Measurements from ENCODE around the gene TRPM3. TPM values are rescaled to one million over a fixed set of nuclear protein-coding genes. Genes with fewer than 3 reads are reported as not detected.

Gene TRPM3
- total RNA-seq, 2 donors from 2014 or later = not detected

DNA sequence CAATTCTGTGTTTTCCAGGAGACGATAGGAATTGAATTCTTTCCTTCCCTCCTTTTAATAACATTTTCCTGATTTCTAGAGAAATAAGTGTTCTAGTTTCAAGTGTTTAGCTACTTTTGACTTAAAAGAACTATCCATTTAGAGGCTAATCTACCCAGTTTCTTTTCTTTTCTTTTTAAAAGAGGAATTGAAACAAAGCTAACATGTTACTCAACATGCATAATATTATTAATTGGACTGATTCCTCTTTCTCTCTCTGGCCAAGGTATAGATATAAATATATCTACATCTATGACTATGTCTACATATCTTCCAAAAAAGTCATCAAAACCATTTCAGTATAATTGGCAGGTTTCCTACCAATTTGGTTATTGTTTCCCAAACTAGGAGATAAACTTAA lies 309.8 kb downstream of the TRPM3 start:
- DNase-seq (no peak), ATAC-seq (replicated peaks in 1 of 2) (no peak)
- peaks cover 6% of the 10 kb centered on the region for H3K27me3 Mint-ChIP-seq (ENCODE audit: low read depth)
- no peak overlapping the region for H3K4me3 Mint-ChIP-seq
- H3K27ac Mint-ChIP-seq = no peak overlapping the region
- no peaks in the 10 kb centered on the region for H3K9me3 Mint-ChIP-seq
- H3K36me3 Mint-ChIP-seq (ENCODE audit: insufficient read depth in 2 of 2) = no peaks in the 10 kb centered on the region
- no peaks in the 10 kb centered on the region for H3K4me1 Mint-ChIP-seq (ENCODE audit: low read depth)

DNA sequence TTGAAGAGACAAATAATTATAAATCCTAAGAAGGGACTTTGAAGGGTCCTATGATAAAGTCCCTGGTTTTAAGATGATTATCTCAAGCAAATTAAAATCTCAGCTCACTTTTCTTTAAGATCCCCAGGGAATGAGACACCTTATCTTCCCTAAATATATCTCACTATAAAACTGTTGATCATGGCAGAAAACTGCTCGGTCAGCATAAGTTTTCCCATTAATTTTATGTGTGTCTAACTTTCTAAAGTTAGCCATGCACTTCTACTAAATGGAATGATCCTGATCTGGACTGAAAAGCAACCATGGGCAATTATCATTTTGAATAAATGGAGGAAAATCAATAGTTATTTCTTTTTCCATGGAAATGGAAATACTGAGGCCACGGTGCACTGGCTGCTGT lies 314.5 kb downstream of the TRPM3 start:
- H3K36me3 Mint-ChIP-seq (ENCODE audit: insufficient read depth in 2 of 2) = no peaks in the 10 kb centered on the region
- no peak for ATAC-seq (replicated peaks in 1 of 2)
- H3K9me3 Mint-ChIP-seq = no peaks in the 10 kb centered on the region
- no peak overlapping the region for H3K27ac Mint-ChIP-seq
- no peaks in the 10 kb centered on the region for H3K4me1 Mint-ChIP-seq (ENCODE audit: low read depth)
- DNase-seq = no peak
- peaks cover 6% of the 10 kb centered on the region for H3K27me3 Mint-ChIP-seq (ENCODE audit: low read depth)
- no peak overlapping the region for H3K4me3 Mint-ChIP-seq

DNA sequence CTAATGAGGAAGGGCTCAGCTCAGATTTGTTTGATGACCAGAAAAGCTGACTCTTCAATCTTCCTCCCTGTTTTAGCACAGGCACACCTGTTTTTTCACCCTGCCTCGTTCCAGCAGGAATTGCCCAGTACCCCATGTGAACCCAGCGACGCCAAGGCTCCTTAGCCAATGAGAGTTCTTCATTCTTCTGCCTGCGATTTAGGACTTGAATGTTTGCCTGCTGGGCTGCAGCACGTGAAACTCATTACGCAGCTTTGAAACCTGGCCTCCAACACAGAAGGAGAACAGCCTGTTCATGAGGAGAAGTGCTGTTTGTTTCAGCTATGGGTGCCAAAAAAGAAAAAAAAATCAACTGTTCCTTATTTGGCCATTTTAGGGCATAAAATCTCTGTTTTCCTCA lies 315.5 kb downstream of the TRPM3 start:
- H3K4me3 Mint-ChIP-seq = no peak overlapping the region
- no peak overlapping the region for H3K27ac Mint-ChIP-seq
- H3K9me3 Mint-ChIP-seq = no peaks in the 10 kb centered on the region
- ATAC-seq (replicated peaks in 1 of 2) = no peak
- no peak for DNase-seq
- H3K4me1 Mint-ChIP-seq (ENCODE audit: low read depth) = no peaks in the 10 kb centered on the region
- H3K36me3 Mint-ChIP-seq (ENCODE audit: insufficient read depth in 2 of 2) = no peaks in the 10 kb centered on the region
- peaks cover 6% of the 10 kb centered on the region for H3K27me3 Mint-ChIP-seq (ENCODE audit: low read depth)

DNA sequence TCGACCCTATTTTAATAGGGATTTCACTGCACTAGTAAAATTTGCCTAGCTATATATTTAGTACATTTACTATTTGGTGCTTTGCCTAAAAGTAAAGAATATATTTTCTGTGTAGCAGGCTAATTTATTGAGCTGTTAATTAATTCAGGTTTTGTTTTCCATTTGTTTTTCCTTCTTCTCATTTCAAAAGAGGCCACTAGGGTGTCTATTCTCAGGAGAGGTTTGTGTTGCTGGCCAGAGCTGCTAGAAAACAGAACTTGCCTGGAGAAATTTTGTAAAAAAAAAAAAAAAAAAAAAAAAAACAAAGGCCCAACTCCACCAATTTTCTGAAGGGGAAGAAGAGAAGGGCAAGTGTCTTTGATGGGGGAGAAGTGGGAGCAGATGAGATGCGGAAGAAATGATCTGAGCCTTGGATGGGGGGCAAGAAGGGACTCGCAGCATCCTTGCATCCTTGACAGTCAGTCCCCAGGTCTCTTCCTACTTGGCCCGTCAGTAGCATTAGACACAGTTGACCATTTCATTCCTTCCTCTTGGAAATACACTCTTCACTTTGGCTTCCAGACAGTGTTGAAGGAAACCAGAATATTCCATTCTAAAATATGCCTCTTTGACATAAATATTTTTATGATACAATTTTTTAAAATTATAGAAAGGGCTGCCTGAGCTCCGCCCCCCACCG lies 318.5 kb downstream of the TRPM3 start:
- H3K4me1 Mint-ChIP-seq (ENCODE audit: low read depth) = no peaks in the 10 kb centered on the region
- no peaks in the 10 kb centered on the region for H3K27me3 Mint-ChIP-seq (ENCODE audit: low read depth)
- ATAC-seq (replicated peaks in 1 of 2) (no peak), DNase-seq (no peak)
- no peaks in the 10 kb centered on the region for H3K36me3 Mint-ChIP-seq (ENCODE audit: insufficient read depth in 2 of 2)
- no peak overlapping the region for H3K27ac Mint-ChIP-seq
- no peak overlapping the region for H3K4me3 Mint-ChIP-seq
- no peaks in the 10 kb centered on the region for H3K9me3 Mint-ChIP-seq

DNA sequence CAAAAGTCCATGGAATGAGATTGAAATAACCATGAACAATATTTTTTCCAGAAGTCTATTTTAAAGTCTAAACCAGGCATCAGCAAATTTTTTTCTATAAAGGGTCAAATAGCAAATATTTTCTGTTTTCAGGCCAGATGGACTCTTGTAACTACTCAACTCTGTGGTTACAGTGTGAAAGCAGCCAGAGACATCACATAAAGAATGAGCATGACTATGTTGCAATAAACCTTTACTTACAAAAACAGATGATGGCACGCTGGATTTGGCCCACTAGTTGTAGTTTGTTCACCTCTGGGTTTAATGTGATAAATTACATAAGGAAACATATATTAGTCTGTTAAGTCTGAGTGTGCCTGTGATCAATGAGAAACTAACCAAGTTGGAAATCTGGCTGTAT lies 319.2 kb downstream of the TRPM3 start:
- no peak for ATAC-seq (replicated peaks in 1 of 2)
- H3K9me3 Mint-ChIP-seq = no peaks in the 10 kb centered on the region
- no peaks in the 10 kb centered on the region for H3K27me3 Mint-ChIP-seq (ENCODE audit: low read depth)
- no peak overlapping the region for H3K4me3 Mint-ChIP-seq
- DNase-seq = no peak
- no peak overlapping the region for H3K27ac Mint-ChIP-seq
- no peaks in the 10 kb centered on the region for H3K36me3 Mint-ChIP-seq (ENCODE audit: insufficient read depth in 2 of 2)
- H3K4me1 Mint-ChIP-seq (ENCODE audit: low read depth) = no peaks in the 10 kb centered on the region

DNA sequence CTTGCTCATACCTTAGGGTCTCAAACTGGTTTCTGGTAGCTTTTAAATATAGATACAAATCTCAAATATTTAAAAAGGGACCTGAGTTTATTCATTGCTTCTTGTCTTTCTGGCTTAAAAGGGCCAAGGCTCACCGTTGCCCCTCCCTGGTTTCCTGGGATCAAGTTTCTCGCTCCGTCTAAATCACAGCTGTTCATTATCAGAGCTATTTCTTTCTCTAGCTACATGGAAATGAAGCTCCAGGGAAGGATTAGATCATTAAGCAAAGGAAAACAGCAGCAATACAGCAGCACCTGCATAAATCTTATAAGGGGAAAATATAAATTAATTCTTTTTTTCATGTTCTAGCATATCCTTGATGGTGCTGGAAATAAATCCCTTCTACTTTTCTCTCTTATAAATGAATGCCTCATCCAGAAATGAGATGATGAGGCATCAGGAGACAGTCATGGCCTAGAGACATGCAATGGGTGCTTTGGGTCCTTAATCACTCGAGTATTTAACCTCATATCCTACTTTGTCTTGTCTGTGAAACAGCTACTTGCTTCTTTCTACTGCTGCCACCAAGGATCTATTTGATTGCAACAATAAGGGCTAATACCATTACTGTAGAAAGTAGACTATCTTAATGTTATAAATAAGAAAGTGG lies 320.1 kb downstream of the TRPM3 start:
- no peaks in the 10 kb centered on the region for H3K27me3 Mint-ChIP-seq (ENCODE audit: low read depth)
- H3K4me3 Mint-ChIP-seq = no peak overlapping the region
- DNase-seq = no peak
- no peaks in the 10 kb centered on the region for H3K9me3 Mint-ChIP-seq
- no peaks in the 10 kb centered on the region for H3K36me3 Mint-ChIP-seq (ENCODE audit: insufficient read depth in 2 of 2)
- ATAC-seq (replicated peaks in 1 of 2) = no peak
- H3K4me1 Mint-ChIP-seq (ENCODE audit: low read depth) = no peaks in the 10 kb centered on the region
- no peak overlapping the region for H3K27ac Mint-ChIP-seq

DNA sequence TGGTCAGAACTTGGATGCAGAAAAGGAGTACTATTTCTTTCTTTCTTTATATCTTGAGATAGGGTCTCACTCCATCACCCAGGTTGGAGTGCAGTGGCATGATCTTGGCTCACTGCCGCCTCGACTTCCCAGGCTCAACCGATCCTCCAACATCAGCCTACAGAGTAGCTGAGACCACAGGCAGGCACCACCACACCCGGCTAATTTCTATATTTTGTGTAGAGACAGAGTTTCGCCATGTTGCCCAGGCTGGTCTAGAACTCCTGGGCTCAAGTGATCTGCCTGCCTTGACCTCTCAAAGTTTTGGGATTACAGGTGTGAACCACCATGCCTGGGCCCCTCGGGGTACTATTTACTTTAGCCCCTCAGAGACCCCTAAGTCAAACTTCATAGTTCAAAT lies 323.4 kb downstream of the TRPM3 start:
- Mint-ChIP-seq H3K4me1 (ENCODE audit: low read depth) (no peaks in the 10 kb centered on the region), H3K27ac (no peak overlapping the region), H3K27me3 (ENCODE audit: low read depth) (no peaks in the 10 kb centered on the region), H3K9me3 (no peaks in the 10 kb centered on the region), H3K36me3 (ENCODE audit: insufficient read depth in 2 of 2) (no peaks in the 10 kb centered on the region), H3K4me3 (no peak overlapping the region)
- no peak for ATAC-seq (replicated peaks in 1 of 2)
- DNase-seq = no peak

DNA sequence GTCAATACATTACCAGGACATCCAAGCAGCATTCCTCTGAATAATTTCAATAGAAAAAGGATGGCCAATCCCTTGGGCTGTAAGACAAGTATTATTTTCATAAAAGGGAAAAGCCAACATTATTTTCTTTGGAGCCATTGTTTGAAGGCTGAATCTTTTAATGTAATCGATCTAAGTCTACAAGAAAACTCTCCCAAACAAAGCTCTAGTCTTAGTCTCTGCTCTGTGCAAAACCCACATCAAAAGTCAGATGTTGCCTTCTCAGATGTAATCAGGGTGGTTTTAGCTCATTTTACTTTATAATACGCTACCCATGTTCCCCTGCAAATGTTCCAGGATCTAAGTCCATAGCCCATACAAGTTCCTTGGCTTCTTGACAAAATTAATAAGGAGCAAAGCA lies 325.6 kb downstream of the TRPM3 start:
- H3K36me3 Mint-ChIP-seq (ENCODE audit: insufficient read depth in 2 of 2) = no peaks in the 10 kb centered on the region
- DNase-seq (no peak), ATAC-seq (replicated peaks in 1 of 2) (no peak)
- no peaks in the 10 kb centered on the region for H3K9me3 Mint-ChIP-seq
- H3K4me1 Mint-ChIP-seq (ENCODE audit: low read depth) = no peaks in the 10 kb centered on the region
- no peaks in the 10 kb centered on the region for H3K27me3 Mint-ChIP-seq (ENCODE audit: low read depth)
- H3K27ac Mint-ChIP-seq = no peak overlapping the region
- no peak overlapping the region for H3K4me3 Mint-ChIP-seq

DNA sequence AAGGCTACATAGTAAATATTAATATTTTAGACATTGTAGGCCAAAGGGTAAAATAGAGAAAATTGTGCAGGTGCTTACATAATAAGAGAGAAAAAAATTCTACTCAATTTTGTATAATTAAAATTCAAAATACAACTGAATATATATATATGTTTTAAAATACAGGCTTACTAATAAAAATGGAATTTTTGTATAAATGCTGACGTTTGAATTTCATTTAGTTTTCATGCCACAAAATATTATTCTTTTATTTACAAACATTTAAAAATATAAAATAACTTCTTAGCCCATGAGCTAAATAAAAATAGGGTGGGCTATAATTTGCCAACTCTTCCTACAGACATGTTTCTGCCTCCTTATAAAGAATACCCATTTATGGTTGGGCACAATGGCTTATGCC lies 328.6 kb downstream of the TRPM3 start:
- Mint-ChIP-seq H3K4me3 (no peak overlapping the region), H3K4me1 (ENCODE audit: low read depth) (no peaks in the 10 kb centered on the region), H3K27me3 (ENCODE audit: low read depth) (no peaks in the 10 kb centered on the region), H3K36me3 (ENCODE audit: insufficient read depth in 2 of 2) (no peaks in the 10 kb centered on the region), H3K27ac (no peak overlapping the region), H3K9me3 (no peaks in the 10 kb centered on the region)
- no peak for ATAC-seq (replicated peaks in 1 of 2)
- no peak for DNase-seq

DNA sequence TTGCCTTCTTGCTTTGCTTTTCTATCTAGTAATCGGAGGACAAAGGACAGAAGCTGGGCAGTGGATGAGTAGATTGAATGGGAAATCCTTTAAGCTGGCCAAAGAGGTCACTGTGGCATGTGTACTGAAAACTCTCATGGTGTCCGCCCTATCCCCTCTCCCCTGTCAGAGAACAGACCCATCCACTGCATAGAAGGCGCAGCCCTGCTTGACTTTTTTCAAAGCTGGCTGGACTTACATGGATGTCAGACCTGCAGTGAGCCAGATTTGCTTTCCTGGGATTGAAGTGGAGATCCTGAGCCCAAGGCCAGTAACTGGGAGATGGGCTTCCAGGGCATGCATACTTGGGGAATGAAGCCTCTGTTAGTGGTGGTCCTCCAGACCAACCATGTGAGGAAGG lies 329.5 kb downstream of the TRPM3 start:
- Mint-ChIP-seq H3K4me3 (no peak overlapping the region), H3K27me3 (ENCODE audit: low read depth) (no peaks in the 10 kb centered on the region), H3K4me1 (ENCODE audit: low read depth) (no peaks in the 10 kb centered on the region), H3K36me3 (ENCODE audit: insufficient read depth in 2 of 2) (no peaks in the 10 kb centered on the region), H3K27ac (no peak overlapping the region), H3K9me3 (no peaks in the 10 kb centered on the region)
- ATAC-seq (replicated peaks in 1 of 2) (no peak), DNase-seq (no peak)

DNA sequence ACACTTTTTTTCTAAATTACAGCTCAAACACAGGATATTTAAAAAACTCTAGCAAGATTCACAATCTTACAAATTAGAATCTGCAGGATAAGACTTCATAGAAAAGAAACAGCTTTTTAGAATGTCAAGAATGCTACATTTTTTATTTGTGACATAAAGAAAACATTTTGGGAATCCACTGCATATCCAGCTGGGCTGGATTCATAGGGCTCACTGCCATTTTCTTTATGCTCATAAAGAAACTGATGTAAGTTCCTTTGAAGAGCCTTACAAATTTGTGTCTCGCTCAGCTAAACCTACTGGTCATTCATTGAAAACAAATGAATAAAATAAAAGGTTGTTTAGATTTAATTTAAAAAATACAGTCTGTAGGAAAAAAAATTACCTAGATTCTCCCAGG lies 332.3 kb downstream of the TRPM3 start:
- H3K4me1 Mint-ChIP-seq (ENCODE audit: low read depth) = no peaks in the 10 kb centered on the region

DNA sequence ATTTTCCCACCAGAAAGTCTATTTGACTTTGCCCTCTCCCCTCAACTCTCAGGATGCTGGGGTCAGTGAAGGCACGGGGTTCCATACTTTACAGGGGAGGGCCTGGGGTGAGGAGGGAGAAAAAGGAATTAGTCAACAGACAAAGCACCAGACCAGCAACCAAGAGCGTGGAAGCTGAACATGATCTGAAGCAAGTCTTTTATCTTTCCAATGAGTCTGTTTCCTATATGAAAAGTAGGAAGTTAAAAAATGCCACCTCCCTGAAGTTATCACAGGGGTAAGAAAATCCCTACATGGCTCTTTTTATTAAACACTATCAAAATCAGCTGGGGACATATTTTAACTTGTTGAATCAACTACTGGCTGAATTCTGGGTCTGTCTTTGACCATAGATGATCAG lies 337.0 kb downstream of the TRPM3 start:
- ATAC-seq (replicated peaks in 1 of 2) (no peak), DNase-seq (no peak)
- Mint-ChIP-seq H3K4me1 (ENCODE audit: low read depth) (no peaks in the 10 kb centered on the region), H3K4me3 (no peak overlapping the region), H3K27me3 (ENCODE audit: low read depth) (no peaks in the 10 kb centered on the region), H3K9me3 (no peaks in the 10 kb centered on the region), H3K27ac (no peak overlapping the region), H3K36me3 (ENCODE audit: insufficient read depth in 2 of 2) (no peaks in the 10 kb centered on the region)

More for the DNA sequence above, 332.3 kb downstream of the TRPM3 start:
- Mint-ChIP-seq H3K27ac (no peak overlapping the region), H3K27me3 (ENCODE audit: low read depth) (no peaks in the 10 kb centered on the region), H3K4me3 (no peak overlapping the region), H3K36me3 (ENCODE audit: insufficient read depth in 2 of 2) (no peaks in the 10 kb centered on the region), H3K9me3 (no peaks in the 10 kb centered on the region)
- DNase-seq (no peak), ATAC-seq (replicated peaks in 1 of 2) (no peak)

DNA sequence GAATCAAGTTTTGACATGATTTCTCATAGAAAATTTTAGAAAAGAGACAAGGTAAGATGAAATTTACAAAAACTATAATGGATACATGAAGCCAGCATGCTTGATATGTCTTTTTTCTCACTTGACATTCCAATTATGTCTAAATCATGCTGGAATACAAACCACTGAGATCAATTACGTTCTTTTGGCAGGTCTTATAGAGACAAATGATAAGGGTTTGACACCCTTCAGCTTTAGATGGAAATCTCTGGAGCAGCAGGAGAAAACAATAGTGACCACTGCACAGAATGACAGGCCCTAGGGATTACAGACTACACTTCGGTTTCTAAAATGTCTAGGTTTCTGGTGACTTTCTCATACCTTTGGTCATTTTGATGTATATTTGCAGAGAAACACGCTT lies 342.9 kb downstream of the TRPM3 start:
- no peaks in the 10 kb centered on the region for H3K36me3 Mint-ChIP-seq (ENCODE audit: insufficient read depth in 2 of 2)
- ATAC-seq (replicated peaks in 1 of 2) = no peak
- H3K4me3 Mint-ChIP-seq = no peak overlapping the region
- H3K4me1 Mint-ChIP-seq (ENCODE audit: low read depth) = no peaks in the 10 kb centered on the region
- H3K27me3 Mint-ChIP-seq (ENCODE audit: low read depth) = no peaks in the 10 kb centered on the region
- H3K9me3 Mint-ChIP-seq = no peaks in the 10 kb centered on the region
- no peak overlapping the region for H3K27ac Mint-ChIP-seq
- no peak for DNase-seq

DNA sequence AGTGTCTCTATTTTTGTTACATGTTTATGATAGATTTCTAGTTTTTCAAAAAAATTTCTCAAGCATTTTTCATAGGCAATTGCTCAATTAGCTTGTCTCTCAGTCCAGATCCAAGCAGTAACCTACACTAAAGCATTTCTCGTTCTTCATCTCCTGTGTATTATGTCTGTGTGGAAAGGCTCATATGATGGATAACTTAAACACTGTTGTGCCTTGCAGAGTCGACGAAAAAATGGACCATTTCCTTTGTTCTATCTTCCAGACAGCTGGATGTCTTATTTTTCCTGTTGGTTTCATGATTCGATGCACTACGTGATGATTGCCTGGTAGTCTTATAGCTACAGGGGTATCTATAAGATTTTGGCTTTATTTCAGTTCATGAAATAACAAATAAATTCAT lies 347.8 kb downstream of the TRPM3 start:
- ATAC-seq (replicated peaks in 1 of 2) (no peak), DNase-seq (no peak)
- Mint-ChIP-seq H3K27me3 (ENCODE audit: low read depth) (no peaks in the 10 kb centered on the region), H3K27ac (no peak overlapping the region), H3K4me3 (no peak overlapping the region), H3K9me3 (no peaks in the 10 kb centered on the region), H3K4me1 (ENCODE audit: low read depth) (no peaks in the 10 kb centered on the region), H3K36me3 (ENCODE audit: insufficient read depth in 2 of 2) (no peaks in the 10 kb centered on the region)
